GM12865 (cell line): ENCODE results near the gene DCLK1.

Experiments
- DNase-seq: peaks from one replicate; pipeline ENCODE4 v3.0.0; 2010; ENCODE audit warnings: low read depth
- H3K4me3 ChIP-seq: 2 replicates; pipeline ENCODE4 v1.5.1; 2011; ENCODE audit warnings: mild to moderate bottlenecking, low read depth, low read length, control low read depth
- TF ChIP-seq, protein P1 (sequence below): IDR thresholded peaks from 2 replicates; pipeline ENCODE4 v1.5.1; 2011; ENCODE audit warnings: low read length, control low read depth, low read depth, inconsistent platforms; ENCODE audit not compliant: insufficient read depth; ENCODE audit errors: missing control alignments

The DCLK1 gene

DNA sequence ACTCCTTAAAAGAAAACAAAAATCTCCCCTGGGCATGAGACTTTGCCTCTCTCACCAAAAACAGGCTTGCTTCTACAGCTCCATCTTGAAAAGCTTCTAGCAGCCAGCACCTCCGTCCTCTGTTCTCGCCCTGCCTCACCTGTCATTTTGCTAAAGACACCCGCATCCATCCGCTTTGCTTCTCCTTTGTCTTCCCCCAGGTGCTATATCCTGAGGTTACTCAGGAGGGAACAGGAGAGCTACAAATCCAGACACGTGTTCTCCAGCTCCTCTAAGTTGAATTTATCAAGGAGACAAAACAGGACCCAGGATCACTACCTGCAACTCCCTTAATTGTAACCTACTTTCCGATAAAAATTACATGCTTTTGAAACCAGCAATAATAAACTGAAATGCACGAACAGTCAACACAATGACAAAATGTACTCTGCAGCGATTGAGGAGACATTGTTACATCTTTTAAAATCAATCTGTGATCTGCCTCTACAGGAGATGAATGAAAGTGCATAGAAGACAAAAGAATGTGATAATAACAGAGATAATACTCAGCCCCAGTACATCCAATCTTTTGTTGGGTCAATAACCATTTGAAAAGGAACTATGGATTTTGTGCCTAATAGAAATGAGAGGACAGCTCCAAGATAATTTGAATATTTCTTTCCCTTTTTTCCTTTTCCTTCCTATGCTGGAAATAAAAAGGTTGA is 221.2 kb downstream of the DCLK1 start:
- no peak overlapping the region for H3K4me3 ChIP-seq
- TF ChIP-seq, protein P1, sequence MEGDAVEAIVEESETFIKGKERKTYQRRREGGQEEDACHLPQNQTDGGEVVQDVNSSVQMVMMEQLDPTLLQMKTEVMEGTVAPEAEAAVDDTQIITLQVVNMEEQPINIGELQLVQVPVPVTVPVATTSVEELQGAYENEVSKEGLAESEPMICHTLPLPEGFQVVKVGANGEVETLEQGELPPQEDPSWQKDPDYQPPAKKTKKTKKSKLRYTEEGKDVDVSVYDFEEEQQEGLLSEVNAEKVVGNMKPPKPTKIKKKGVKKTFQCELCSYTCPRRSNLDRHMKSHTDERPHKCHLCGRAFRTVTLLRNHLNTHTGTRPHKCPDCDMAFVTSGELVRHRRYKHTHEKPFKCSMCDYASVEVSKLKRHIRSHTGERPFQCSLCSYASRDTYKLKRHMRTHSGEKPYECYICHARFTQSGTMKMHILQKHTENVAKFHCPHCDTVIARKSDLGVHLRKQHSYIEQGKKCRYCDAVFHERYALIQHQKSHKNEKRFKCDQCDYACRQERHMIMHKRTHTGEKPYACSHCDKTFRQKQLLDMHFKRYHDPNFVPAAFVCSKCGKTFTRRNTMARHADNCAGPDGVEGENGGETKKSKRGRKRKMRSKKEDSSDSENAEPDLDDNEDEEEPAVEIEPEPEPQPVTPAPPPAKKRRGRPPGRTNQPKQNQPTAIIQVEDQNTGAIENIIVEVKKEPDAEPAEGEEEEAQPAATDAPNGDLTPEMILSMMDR, result no peak
- no peak for DNase-seq

DNA sequence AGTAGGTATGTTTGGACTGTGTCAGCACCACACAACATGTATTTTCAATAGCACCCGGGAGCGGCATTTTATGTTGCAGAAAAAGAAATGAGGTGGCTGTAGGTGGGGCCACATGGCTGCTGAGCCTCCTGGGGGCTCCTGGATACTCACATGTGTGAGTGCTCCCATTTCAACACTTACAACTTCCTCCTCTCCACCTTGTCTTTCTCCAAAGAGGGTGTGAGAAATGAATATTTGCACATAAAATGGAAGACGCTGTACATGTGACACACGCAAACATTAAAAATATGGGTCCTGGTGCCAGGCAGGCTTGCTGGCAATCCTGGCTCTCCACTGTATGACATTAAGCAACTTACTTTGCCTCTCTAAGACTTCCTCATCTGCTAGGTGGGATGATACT is 222.1 kb downstream of the DCLK1 start:
- H3K4me3 ChIP-seq, result no peak overlapping the region
- TF ChIP-seq, protein P1, result no peak
- no peak for DNase-seq

DNA sequence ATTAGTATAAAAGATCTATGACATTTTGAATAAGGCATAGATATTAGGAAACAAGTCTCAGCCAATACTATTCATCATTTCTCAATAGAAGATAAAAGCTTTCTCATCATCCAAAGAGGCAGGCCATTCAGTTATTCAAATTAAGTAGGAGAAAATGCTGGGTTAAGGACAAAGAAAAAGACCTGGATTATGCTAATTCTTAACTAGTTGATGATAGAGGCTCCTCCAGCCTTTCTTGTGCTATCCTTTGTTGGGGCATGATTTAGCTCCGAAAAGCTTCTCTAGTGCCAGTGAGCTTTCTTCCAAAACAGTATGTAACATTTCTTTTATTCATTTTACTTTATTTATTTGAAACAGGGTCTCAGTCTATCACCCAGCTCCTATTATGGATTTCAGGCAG is 223.0 kb downstream of the DCLK1 start:
- no peak for DNase-seq
- H3K4me3 ChIP-seq, result no peak overlapping the region
- TF ChIP-seq, protein P1, result no peak

DNA sequence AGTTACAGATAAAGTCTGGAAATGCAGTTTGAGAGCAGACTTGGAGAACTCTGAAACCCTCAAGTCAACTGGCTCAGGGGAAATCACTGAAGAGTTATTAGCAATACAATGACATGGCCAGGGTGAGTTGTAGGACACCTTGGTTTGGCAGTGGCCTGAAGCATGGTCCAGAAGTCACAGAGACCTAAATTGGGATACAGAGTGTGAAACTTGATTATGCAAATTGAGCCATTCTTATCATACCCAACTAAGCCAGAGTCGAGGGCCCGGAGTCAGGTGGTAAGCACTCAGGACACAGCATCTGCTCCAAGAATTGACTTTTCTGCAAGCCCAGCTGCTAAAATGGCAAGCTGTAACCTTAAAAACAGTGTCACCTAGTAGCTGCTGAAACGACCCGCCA is 224.5 kb downstream of the DCLK1 start:
- no peak for DNase-seq
- no peak overlapping the region for H3K4me3 ChIP-seq
- TF ChIP-seq, protein P1, result no peak

DNA sequence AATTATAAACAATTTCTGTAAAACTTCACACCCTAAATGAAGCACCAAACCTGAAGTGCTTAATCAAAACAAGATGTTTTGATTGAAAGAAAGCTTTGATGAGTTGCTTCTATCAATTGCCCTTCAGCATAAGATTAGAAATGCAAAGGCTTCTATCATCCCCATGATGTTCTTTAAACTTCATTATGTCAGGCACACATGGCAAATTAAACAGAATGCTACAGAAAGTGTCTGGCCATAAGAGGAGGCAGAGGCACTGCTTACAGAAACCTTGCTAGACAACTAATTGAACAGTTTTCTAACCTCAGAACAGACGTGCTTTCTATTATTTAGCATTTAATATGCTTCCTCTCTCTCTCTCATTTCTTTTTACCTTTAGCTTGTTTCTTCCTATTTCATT is 228.1 kb downstream of the DCLK1 start:
- H3K4me3 ChIP-seq, result no peak overlapping the region
- DNase-seq, result no peak
- TF ChIP-seq, protein P1, result no peak

DNA sequence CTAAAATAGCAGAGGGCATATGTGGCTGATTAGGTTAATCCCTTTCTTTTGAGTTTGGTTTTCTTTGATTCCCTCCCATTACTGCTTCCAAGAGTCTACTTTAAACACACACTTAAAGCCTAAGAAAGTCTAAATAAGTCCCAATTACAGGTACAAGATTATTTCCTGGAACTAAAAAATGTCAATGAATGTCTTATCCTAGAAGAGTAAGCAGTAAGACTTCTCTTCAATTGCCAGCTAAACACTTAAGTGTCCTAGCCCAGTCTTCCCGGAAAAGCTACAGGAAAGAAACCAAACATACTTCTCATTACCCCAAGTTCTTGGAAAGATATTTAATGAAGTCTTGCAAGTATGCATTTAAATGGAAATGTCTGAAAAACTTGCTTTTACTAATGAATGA is 233.1 kb downstream of the DCLK1 start:
- no peak for DNase-seq
- TF ChIP-seq, protein P1, result no peak
- no peak overlapping the region for H3K4me3 ChIP-seq

DNA sequence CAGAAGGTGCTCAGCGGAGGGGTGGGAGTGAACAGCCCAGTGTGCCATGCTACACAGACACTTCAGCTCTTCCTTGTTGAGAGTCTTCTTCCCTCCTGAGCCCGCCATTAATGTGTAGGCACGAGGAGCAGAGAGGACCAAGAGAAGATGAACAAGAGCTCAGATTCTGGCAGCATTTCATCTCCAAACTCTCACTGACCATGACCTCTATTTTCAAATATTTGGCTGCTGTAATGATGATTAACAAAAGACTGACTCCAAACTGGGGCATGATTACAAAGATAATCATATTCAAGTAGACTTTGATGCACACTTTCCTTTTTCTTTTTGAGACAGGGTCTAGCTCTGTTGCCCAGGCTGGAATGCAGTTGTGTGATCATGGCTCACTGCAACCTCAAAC is 236.5 kb downstream of the DCLK1 start:
- TF ChIP-seq, protein P1, result no peak
- no peak for DNase-seq
- no peak overlapping the region for H3K4me3 ChIP-seq
